GM12874 (cell line): ENCODE results near the gene ZNF70.

Experiments
- CTCF ChIP-seq: IDR thresholded peaks from 2 replicates; pipeline ENCODE4 v1.5.1; 2011; ENCODE audit warnings: low read depth, mild to moderate bottlenecking, control low read depth, low read length, moderate library complexity; ENCODE audit not compliant: insufficient read depth

ZNF70 gene

GRCh38 chr22:23789121-23789520, 38.2 kb upstream of the ZNF70 start:
- no peak for TF ChIP-seq CTCF

GRCh38 chr22:23787910-23788309, 37.0 kb upstream of the ZNF70 start:
- no peak for TF ChIP-seq CTCF

GRCh38 chr22:23787600-23787896, 36.6 kb upstream of the ZNF70 start:
- TF ChIP-seq CTCF = no peak

- TF ChIP-seq CTCF = no peak
These were observed 36.1 kb upstream of the ZNF70 start, which contains the start of gene SMARCB1 for GRCh38 chr22:23786752-23787599. SMARCB1 (plus strand) TSS chr22:23786966; CDS start chr22:23787170, 204 bp downstream.

- no peak for TF ChIP-seq CTCF
These were observed 35.4 kb upstream of the ZNF70 start for GRCh38 chr22:23786261-23786710.

- TF ChIP-seq CTCF = no peak
These were observed 33.4 kb upstream of the ZNF70 start for GRCh38 chr22:23784215-23784732.

- TF ChIP-seq CTCF = no peak
These were observed 32.6 kb upstream of the ZNF70 start for GRCh38 chr22:23783265-23784150.
